HG02943 (cell line): ENCODE data around the gene MKRN2.
"Not testable (repeated sequence)": the region's sequence is repeated elsewhere in the genome, so short reads cannot be mapped to it uniquely, and the experiment has no call there.

Source experiments
- ATAC-seq: cut with Tn5 transposase; IDR thresholded peaks from one replicate; pipeline ENCODE4 v1.9.1; 2021; ENCODE audit warnings: mild to moderate bottlenecking, low read depth, moderate library complexity; ENCODE audit not compliant: unreplicated experiment

MKRN2 gene

GRCh38 chr3:12556690-12557472, at the start of gene MKRN2:
MKRN2 (plus strand) TSS chr3:12557087; CDS start chr3:12557151, 64 bp downstream.
- peak; percentile 85 for ATAC-seq

- ATAC-seq: no peak
These were observed 49.2 kb upstream of the MKRN2 start for GRCh38 chr3:12507591-12508281.

GRCh38 chr3:12508291-12508700, 48.6 kb upstream of the MKRN2 start:
- ATAC-seq: no peak

GRCh38 chr3:12509466-12509865, 47.4 kb upstream of the MKRN2 start:
- ATAC-seq: no peak

- ATAC-seq: no peak
These were observed 44.3 kb upstream of the MKRN2 start for GRCh38 chr3:12512534-12513118.

- ATAC-seq: no peak
These were observed 43.0 kb upstream of the MKRN2 start for GRCh38 chr3:12513694-12514446.

- no peak for ATAC-seq
These were observed 41.3 kb upstream of the MKRN2 start for GRCh38 chr3:12515631-12516030.

GRCh38 chr3:12516873-12517272, 40.0 kb upstream of the MKRN2 start:
- ATAC-seq: no peak

- ATAC-seq: no peak
These were observed 38.4 kb upstream of the MKRN2 start for GRCh38 chr3:12518261-12519028.

- no peak for ATAC-seq
These were observed 35.9 kb upstream of the MKRN2 start for GRCh38 chr3:12521010-12521409.

GRCh38 chr3:12522721-12523120, 34.2 kb upstream of the MKRN2 start:
- ATAC-seq: no peak

- no peak for ATAC-seq
These were observed 29.1 kb upstream of the MKRN2 start for GRCh38 chr3:12527757-12528143.

GRCh38 chr3:12532182-12532581, 24.7 kb upstream of the MKRN2 start:
- ATAC-seq: no peak

GRCh38 chr3:12536423-12536822, 20.5 kb upstream of the MKRN2 start:
- ATAC-seq: no peak

GRCh38 chr3:12541625-12542024, 15.3 kb upstream of the MKRN2 start:
- no peak for ATAC-seq

- ATAC-seq: not testable (repeated sequence)
These were observed 13.4 kb upstream of the MKRN2 start for GRCh38 chr3:12543497-12543896.

- no peak for ATAC-seq
These were observed 12.0 kb upstream of the MKRN2 start for GRCh38 chr3:12544652-12545472.

GRCh38 chr3:12545473-12545791, 11.5 kb upstream of the MKRN2 start, which contains the start of gene MKRN2OS:
MKRN2OS (minus strand) TSS chr3:12545499; CDS start chr3:12545464, 35 bp downstream.
- ATAC-seq: no peak
